HuH-7.5 (cell line): ENCODE data around the gene CDK14.
"Not testable (repeated sequence)": the region's sequence is repeated elsewhere in the genome, so short reads cannot be mapped to it uniquely, and the experiment has no call there.

Source experiments
- DNase-seq: peaks from one replicate; pipeline ENCODE4 v3.0.0; 2011; ENCODE audit warnings: low spot score

Gene CDK14

GRCh38 chr7:90719155-90719554, 123.0 kb downstream of the CDK14 start:
- no peak for DNase-seq

- peak; percentile 25 for DNase-seq
Measured at GRCh38 chr7:90720984-90721760, 125.1 kb downstream of the CDK14 start.

- DNase-seq: no peak
Measured at GRCh38 chr7:90721869-90722431, 125.8 kb downstream of the CDK14 start.

GRCh38 chr7:90723233-90723632, 127.1 kb downstream of the CDK14 start:
- no peak for DNase-seq

GRCh38 chr7:90723866-90724265, 127.7 kb downstream of the CDK14 start:
- DNase-seq: no peak

GRCh38 chr7:90726120-90726519, 130.0 kb downstream of the CDK14 start:
- DNase-seq: no peak

- no peak for DNase-seq
Measured at GRCh38 chr7:90726623-90727022, 130.5 kb downstream of the CDK14 start.

- no peak for DNase-seq
Measured at GRCh38 chr7:90727412-90727811, 131.3 kb downstream of the CDK14 start.

GRCh38 chr7:90728568-90728967, 132.4 kb downstream of the CDK14 start:
- no peak for DNase-seq

GRCh38 chr7:90735611-90736280, 139.6 kb downstream of the CDK14 start:
- DNase-seq: not testable (repeated sequence)

- no peak for DNase-seq
Measured at GRCh38 chr7:90736316-90736715, 140.2 kb downstream of the CDK14 start.

GRCh38 chr7:90736968-90737939, 141.1 kb downstream of the CDK14 start:
- no peak for DNase-seq

GRCh38 chr7:90738249-90738648, 142.1 kb downstream of the CDK14 start:
- DNase-seq: no peak

- no peak for DNase-seq
Measured at GRCh38 chr7:90739716-90740115, 143.6 kb downstream of the CDK14 start.

- DNase-seq: no peak
Measured at GRCh38 chr7:90740386-90740785, 144.3 kb downstream of the CDK14 start.

GRCh38 chr7:90743626-90744025, 147.5 kb downstream of the CDK14 start:
- no peak for DNase-seq

GRCh38 chr7:90747516-90747915, 151.4 kb downstream of the CDK14 start:
- DNase-seq: no peak

- no peak for DNase-seq
Measured at GRCh38 chr7:90749262-90749661, 153.1 kb downstream of the CDK14 start.

GRCh38 chr7:90749774-90750173, 153.7 kb downstream of the CDK14 start:
- DNase-seq: peak; percentile 14

GRCh38 chr7:90751595-90751994, 155.5 kb downstream of the CDK14 start:
- DNase-seq: no peak

GRCh38 chr7:90752051-90752450, 155.9 kb downstream of the CDK14 start:
- DNase-seq: no peak

- DNase-seq: no peak
Measured at GRCh38 chr7:90755041-90755440, 158.9 kb downstream of the CDK14 start.
